GM12878 (cell line): Measurements from ENCODE around the gene DCTPP1.

Experiments
- CTCF ChIP-seq, 3 experiments: IDR thresholded peaks in 2 of 3; conservative IDR thresholded peaks in 1 of 3; 2 replicates each; pipeline ENCODE4 v1.5.1; 2011; ENCODE audit warnings: low read depth in 3 of 3, low read length in 3 of 3, mild to moderate bottlenecking in 3 of 3, control low read depth in 2 of 3, moderate library complexity in 2 of 3, inconsistent platforms in 1 of 3, mixed read lengths in 1 of 3; ENCODE audit not compliant: control insufficient read depth in 2 of 3, insufficient read depth in 1 of 3; ENCODE audit errors: extremely low read depth in 1 of 3
- EP300 ChIP-seq, 2 experiments: fragments of 150-350 bp in 1 of 2; IDR thresholded peaks; 2 replicates each; pipeline ENCODE4 v1.6.1; 2011 to 2012; ENCODE audit warnings: low read depth in 2 of 2, low read length in 2 of 2, borderline replicate concordance in 1 of 2, improper control_type of control experiment in 1 of 2, inconsistent platforms in 1 of 2; ENCODE audit not compliant: control insufficient read depth in 1 of 2
- GABPA ChIP-seq: IDR thresholded peaks from 2 replicates; pipeline ENCODE4 v1.6.1; 2014; ENCODE audit warnings: antibody characterized with exemption, low read depth, mild to moderate bottlenecking, inconsistent platforms
- MXI1 ChIP-seq: fragments of 150-350 bp; IDR thresholded peaks from 2 replicates; pipeline ENCODE4 v1.6.1; 2011; ENCODE audit warnings: low read depth, mild to moderate bottlenecking, inconsistent platforms, low read length, improper control_type of control experiment
- REST ChIP-seq: IDR thresholded peaks from 2 replicates; pipeline ENCODE4 v1.6.1; 2012; ENCODE audit warnings: mild to moderate bottlenecking, low read depth, low read length
- SIX5 ChIP-seq: IDR thresholded peaks from 2 replicates; pipeline ENCODE4 v1.6.1; 2011; ENCODE audit warnings: mild to moderate bottlenecking, low read depth, low read length, moderate library complexity; ENCODE audit not compliant: severe bottlenecking

GRCh38 chr16:30447512-30448226, 17.8 kb upstream of the DCTPP1 start:
- TF ChIP-seq CTCF (IDR thresholded peaks at IDR 0.05 in 2 of 3, conservative IDR thresholded peaks at IDR 0.05 in 1 of 3; ENCODE audit: control insufficient read depth in 2 of 3, extremely low read depth in 1 of 3, insufficient read depth in 1 of 3, low read depth in 3 of 3, low read length in 3 of 3) (no peak), EP300 (IDR thresholded peaks at IDR 0.05; ENCODE audit: borderline replicate concordance in 1 of 2, control insufficient read depth in 1 of 2, low read depth in 2 of 2, low read length in 2 of 2) (no peak), SIX5 (no peak), REST (no peak), GABPA (no peak), MXI1 (no peak)
